Stimulated activated CD8-positive, alpha-beta memory T cell treated with anti-CD3 and anti-CD28 coated beads, Interleukin-12 subunit alpha, Interleukin-12 subunit beta, amount 100 ng/mL, for 1 hour (primary cell): ENCODE results near the gene CD101.

Source experiments
- DNase-seq: peaks from one replicate; pipeline ENCODE4 v3.0.0-alpha.2; 2020; ENCODE audit warnings: low read depth

The CD101 gene

DNA sequence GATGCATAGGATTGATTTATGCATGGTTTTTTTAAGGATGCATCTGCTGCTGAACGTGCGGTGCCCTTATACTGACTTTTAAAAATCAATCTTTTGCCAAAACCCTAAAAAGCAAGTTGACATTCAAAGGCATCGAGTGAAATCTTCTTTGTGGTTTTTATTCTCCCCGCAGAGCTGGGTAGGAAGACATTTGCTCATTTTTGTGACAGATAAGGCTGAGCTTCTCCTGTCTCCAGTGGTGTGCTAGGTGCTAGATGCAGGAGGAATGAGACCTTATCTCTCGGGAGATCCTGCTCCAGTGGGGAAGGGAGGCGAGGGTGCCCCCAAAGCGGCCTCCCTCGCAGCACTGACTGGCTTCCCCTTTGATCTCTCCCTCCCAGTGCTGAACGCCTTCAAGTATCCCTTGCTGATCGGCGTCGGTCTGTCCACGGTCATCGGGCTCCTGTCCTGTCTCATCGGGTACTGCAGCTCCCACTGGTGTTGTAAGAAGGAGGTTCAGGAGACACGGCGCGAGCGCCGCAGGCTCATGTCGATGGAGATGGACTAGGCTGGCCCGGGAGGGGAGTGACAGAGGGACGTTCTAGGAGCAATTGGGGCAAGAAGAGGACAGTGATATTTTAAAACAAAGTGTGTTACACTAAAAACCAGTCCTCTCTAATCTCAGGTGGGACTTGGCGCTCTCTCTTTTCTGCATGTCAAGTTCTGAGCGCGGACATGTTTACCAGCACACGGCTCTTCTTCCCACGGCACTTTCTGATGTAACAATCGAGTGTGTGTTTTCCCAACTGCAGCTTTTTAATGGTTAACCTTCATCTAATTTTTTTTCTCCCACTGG is 14.9 kb upstream of the CD101 start:
- DNase-seq, result no peak

DNA sequence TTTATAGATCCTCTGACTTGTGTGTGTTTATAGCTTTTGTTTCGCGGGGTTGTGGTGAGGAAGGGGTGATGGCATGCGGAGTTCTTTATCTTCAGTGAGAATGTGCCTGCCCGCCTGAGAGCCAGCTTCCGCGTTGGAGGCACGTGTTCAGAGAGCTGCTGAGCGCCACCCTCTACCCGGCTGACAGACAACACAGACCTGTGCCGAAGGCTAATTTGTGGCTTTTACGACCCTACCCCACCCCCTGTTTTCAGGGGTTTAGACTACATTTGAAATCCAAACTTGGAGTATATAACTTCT is 14.4 kb upstream of the CD101 start:
- peak; percentile 49 for DNase-seq

DNA sequence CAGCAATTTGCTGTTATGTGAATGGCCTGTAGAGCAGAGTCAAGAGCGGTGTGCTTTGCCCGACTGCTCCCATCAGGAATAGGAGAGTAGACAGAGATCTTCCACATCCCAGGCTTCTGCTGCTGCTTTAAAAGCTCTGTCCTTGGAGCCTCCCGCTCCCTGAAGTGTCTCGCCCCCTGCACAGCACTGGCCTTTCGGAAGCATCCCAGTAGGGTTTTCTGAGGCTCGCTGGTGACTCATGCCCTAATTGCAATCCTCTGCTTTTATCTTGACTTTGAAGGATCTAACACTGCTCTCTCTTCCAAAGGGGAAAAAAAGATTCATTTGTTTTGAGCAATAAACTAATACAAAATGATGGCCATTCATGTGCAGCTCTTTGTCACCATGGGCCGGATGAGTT is 13.3 kb upstream of the CD101 start:
- no peak for DNase-seq

DNA sequence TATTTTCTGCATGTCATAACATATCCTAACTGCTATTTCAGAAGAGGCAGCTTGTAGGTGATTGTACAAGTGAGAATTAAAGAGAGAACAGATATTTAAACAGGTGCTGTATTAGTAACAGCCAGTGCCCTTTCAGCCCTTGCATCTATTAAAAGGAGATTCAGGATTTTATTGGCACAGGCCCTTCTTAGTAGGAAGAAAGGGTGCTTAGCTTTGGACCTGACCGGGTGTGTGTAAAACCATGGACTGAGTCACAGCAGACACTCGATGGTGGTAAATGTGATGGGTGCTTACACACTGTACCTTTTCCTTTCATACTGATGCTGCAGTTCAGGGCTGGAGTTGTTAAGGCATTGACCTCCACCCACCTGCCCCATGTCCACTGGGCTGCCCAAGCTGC is 12.7 kb upstream of the CD101 start:
- DNase-seq, result no peak

DNA sequence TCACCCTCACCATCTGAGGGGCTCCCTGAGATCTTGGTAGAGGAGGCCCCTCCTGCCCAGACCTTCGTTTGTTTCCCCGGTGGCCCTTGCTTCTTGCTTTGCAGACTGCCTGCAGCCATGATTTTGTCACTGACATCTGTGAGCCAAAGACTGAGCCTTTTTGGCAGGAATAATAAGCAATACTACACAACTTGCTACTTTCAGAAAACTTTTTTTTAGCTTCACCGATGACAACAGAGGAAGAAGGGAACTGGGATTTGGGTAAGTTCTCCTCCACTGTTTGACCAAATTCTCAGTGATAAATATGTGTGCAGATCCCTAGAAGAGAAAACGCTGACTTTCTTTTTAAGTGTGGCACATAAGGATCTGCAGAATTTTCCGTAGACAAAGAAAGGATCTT is 11.7 kb upstream of the CD101 start:
- DNase-seq, result no peak

DNA sequence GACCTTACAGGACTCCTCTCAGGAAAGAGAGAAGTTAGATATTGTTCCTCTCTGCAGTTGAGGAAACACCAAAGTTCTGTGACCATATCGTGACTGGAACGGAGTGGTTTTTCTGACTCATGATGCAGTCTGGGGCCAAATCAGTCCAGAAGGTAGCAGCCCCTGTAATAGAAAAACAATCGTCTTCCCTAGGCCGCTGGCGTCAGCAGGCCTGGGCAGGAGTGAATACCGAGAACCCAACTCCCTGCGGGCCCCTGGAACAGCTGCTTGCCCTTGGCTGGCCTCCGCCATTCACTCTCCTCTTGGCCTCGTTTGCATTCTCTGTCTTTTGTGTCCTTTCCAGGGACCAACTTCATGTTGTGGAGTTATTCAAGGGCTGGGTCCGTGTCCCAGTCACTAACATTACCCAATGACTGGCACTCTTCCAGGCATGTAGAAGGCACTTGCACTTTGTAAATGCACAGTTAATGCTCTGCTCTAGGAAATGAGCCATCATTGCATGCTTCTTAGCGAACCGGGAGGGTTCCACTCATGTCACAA is 10.9 kb upstream of the CD101 start:
- DNase-seq, result no peak

DNA sequence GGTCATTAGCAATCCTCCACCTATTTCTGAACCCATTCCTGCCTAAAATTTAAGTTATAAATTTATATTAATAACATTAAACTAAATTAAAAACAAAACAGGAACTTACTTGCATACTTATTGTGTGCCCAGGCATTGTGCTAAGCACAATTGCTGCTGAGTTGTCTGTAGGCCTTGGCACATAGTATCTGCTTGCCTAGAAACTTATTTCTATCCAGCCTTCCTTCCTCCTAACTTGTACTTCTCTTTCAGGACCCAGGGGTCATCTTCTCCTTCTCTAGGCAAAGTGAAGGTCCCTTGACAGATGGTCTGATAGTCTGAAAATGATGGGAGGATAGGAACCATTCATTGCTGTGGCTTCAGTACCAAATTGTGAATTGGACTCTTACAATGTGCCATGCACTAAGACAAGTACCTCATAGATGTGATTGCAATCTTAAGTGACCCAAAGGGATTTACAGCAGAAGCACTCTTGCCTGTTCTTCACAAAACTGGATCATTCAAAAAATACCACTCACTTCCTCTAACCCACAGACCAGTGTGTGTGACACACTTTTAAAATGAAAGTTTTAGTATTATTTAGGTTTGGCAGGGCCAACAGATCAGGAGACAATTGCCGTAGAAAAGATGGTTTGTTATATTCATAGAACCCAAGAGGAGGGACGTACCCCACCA is 10.3 kb upstream of the CD101 start:
- no peak for DNase-seq

DNA sequence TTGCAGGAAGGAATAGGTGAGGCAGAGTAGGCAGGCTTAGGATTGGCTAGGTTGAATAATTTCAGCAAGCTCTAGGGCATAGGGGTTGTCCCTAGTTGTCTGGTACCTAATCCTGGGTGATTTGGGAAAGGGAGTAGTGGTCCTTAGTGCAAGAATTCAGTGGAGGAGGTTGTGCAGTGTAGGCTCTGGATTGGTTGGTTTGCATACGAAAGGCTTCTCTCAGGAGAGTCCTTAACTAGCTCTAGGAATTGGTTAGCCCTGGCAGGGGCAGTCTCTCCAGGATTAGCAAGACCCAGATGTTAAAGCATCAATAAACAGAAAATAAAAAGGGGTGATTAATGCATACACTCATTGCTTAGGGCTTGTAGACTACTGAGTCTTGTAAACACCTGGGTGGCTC is 9.6 kb upstream of the CD101 start:
- no peak for DNase-seq

DNA sequence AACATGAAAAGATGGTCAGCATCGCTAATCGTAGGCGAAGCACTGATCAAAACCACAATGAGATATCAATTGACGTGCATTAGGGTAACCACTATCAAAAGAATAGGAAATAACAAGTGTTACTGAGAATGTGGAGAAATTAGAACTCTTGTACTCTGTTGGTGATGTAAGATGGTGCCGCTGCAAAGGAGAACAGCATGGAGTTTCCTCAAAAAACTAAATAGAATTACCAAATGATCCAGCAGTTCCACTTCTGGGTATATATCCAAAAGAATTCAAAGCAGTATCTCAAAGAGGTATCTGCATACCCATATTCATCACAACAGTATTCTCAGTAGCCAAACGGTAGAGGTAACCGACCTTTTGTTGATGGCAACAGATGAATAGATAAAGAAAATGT is 8.3 kb upstream of the CD101 start:
- no peak for DNase-seq

DNA sequence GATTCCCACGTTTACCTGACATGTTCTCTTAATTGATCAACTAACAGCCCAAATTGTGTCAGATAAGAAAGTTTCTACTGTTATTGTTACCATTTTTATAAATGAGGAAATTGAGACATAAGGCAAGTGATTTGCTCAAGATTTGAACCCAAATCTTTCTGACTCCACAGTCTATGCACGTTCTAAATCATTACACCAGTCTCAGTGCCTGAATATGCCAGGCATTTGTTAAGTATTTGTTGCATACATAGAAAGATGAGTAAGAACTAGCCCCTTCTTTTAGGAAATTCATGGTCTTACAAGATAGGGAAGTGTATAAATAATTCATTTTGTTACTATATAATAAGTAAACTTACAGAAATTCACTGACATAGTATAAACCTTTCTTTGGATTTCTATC is 7.1 kb upstream of the CD101 start:
- DNase-seq, result no peak

DNA sequence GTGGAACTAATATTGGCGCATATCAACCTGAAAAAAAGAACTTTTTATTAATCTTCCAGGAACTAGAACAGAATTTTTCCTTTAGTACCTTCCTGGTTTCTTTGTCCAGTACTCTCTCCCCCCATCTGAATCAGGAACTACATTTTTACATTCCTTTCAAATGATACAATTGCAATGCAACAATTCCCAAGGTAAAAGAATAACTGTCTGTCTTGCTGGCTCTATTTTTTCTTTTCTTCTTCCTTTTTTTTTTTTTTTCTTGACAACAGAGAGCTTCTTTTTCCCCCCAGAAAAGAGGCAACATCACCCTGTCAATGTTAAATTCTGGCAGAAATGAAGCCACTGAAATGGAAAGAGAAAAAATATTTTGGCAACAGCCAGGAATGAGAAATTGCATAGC is 4.5 kb upstream of the CD101 start:
- DNase-seq, result no peak

DNA sequence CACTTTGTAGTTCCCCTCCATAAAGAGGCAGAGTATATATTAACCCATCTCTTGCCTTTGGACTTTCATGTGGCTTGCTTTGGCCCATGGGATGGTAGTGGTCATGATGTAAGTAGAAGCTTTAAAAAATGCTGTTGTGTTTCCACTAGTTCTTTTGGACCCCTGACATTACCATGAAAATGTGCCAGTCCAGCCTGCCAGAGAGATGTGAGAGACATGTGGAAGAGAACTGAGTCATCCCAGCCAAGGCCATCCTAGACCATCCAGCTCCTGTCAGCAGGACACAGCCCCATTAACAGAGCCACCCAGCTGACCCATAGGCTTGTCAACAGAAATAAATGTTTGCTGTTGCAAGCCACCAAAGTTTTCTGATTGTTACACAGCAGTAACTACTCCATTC is 3.9 kb upstream of the CD101 start:
- DNase-seq, result no peak

DNA sequence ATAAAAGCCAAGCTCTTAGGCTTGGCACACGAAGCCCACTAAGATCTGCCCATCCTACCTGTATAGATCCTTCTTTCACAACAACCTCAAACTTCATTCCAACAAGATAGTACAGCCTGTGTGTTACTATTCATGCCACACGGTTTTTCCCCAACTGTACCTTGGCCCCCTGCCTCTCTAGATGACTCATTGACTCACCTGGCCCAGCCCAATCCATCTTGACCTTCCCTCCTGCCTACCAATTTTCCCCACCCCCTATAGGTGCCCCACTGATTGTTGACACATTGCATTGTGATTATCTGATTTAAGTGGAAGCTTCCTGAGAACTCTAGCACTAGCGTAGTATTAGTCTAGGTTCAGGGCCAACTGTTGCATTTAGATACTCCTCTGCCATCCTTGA is 2.0 kb upstream of the CD101 start:
- DNase-seq, result no peak

DNA sequence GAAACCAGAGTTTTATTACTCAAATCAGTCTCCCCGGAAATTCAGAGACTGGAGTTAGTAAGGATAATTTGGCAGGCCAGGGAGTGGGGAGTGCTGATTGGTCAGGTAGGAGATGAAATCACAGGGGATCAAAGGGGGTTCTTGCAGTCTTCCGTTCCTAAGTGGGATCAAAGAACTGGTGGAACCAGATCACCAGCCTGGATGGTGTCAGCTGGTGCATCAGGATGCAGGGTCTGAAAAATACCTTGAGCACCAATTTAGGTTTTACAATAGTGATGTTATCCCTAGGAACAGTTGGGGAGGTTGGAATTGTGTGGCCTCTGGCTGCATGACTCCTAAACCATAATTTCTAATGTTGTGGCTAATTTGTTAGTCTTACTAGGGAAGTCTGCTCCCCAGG is 1.4 kb upstream of the CD101 start:
- DNase-seq, result no peak

DNA sequence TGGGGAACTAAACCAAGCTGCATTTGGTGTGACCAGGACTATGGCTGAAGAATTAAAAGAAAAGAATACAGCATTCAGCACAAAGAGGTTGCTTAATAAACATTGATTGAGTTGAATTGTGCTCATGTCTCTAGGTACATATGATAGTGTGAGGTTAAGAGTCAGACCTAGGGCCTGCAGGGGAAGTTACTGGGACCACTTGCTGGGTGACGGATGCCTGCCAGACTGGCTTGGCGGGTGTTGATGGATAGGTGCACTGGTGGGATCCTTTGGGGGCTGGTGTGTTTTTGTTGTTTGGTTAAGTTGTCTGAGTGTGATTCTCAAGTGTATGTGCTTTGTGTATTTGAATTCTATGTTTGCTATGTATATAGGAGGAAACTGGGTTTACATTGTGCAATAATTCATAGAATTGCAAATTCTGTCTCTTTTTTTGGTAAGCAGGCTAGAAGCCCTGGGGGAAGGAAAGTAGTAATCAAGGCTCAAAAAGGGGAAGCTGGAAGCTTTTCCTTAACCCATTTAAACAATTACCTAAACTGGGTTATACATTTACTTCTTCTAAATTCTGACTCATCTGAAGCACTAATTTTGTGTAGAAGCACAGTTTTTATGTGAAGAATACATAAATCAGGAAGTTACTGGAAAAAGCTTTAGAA is 1.8 kb downstream of the CD101 start:
- DNase-seq, result no peak

DNA sequence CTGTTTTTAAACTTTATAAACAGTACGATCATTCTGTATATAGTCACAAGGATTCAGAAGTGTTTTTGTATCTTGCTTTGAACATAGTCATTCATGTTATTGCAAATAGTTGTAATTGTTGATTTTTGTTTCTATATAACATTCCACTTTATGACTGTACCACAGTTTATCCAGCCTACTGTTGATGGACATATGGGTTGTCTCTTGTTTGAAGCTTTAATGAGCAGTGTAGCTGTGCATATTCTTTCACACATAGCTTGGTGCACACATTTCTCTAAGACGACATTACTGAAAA is 6.1 kb downstream of the CD101 start:
- no peak for DNase-seq

DNA sequence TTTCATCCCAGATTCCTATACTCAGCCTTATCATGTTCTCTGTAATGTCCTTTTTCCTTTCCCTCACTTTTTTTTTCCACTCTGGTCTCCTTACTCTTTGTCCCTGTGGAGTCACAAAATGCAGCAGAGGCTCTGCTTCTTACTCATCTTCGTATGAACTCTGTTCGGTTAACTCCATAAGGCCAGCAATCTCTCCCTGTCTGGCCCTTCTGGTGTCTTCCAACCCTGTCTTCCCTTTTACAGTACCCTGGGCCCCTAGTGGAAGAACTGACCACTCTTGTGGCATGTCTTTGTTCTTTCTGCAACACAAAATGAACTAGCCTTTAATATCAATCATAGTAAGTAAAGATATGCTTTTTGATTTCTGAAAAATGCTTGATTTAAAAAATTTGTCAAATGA is 7.1 kb downstream of the CD101 start:
- DNase-seq, result no peak

DNA sequence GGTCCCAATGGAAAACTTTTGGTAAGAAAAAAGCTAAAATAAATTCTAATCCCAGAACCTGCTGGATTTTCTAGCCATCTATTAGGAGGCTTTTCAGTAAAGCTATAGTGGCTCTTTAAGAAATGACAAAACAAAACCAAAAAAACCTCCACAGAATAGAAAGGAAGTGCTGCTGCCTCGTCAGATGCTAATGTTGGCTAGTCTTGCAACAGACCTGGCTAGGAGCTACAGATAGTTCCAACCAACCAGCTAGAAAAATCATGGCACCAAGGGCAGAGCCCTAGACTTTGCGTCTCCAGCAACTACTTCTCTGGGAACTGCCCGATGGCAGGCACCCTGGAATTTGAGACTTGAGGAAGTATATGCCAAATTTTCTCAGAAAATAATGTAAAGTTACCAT is 7.6 kb downstream of the CD101 start:
- no peak for DNase-seq

DNA sequence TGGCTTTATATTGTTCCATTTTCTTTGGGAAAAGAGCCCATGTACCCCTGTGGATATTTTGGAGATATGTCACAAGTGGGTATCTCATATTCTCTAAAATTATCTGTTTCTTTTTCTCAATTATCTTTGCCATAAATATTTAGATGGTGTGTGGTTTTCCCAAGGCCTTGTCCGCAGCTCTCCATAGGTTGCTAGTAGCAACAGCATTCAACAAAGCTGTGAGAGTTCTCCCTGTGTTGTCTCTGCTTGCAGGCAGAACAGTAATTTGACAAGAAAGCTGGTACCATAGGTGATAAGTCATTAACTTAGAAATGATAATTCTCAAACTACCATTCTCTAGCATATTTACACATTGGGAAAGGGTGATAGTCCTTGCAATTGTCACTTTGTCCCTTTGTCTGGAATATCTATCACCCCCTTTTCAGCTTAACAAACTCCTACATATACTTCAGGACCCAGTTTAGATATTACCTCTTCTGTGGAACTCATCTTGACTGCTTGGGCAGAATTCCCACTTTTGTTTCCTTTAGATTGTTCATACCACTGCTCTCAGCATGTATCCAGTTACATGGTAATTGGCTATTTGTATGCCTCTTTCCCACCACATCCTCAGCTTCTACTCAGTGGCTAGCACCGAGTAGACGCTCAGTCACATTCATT is 8.9 kb downstream of the CD101 start:
- no peak for DNase-seq

DNA sequence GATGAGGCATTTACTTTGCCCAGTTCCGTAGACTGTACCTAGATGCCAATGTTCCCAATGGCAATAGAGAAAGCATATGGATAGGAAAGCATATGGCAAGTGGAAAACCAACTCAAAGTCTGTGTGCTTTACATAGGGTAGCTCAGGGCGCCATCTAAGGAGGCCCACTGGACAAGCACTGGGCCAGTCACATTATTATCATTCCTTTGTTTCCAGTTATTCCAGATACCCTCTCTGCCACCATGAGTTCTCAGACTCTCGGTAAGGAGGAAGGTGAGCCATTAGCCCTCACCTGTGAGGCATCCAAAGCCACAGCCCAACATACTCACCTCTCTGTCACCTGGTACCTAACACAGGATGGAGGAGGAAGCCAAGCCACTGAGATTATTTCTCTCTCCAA is 9.8 kb downstream of the CD101 start:
- no peak for DNase-seq

DNA sequence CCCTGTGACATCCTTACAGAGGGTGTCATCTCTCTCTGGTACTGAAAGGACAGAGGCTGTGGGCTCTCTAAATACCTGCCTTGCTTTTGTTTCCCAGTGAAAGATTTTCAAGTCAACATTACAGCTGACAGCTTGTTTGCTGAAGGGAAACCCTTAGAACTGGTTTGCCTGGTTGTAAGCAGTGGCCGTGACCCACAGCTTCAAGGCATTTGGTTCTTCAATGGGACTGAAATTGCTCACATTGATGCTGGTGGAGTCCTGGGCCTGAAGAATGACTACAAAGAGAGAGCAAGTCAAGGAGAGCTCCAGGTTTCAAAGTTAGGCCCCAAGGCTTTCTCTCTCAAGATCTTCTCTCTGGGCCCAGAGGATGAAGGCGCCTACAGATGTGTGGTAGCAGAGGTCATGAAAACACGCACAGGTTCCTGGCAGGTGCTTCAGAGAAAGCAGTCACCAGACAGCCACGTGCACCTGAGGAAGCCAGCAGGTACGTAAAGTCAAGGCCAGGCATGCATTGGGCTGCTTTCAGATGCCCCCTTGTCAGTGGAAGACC is 11.8 kb downstream of the CD101 start:
- DNase-seq, result no peak

DNA sequence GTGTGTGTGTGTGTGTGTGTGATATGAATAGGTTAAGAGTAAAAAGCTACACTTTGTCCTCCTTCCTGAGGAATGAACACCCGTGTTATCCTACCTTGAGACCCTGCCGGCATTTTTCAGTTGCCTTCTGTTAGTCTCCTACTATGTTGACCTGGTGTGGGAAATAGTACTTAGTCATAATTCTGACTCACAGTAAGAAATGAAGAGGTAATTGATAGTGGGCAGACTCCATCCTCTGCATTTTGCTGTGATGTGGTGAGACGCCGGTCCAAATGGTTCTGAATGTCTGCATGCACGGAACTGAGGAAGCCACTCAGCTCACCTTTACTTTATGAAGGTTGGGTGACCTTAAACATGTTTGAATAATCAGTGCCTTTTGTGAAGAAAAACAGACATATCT is 12.6 kb downstream of the CD101 start:
- DNase-seq, result no peak

DNA sequence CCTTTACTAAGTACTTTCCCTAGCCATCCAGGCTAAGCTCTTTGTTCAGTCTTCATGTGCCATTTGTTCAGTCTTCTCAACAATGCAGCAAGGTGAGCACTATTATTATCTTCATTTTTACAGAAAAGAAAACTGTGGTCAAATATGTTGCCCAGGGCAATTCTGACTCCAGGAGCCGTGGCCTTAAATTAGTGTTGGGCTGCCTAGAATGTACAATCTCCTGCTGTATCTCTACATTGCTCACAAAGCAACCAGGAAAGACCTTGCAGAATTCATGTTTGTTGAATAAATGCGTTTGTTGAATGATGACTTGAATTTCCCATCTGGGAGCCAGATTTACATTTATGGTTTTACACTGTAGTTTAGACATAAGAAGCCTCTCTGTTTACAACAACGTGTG is 14.2 kb downstream of the CD101 start:
- DNase-seq, result no peak
